ENCODE measurements around the gene MEGF11. TPM values are rescaled to one million over a fixed set of nuclear protein-coding genes. Genes with fewer than 3 reads are reported as not detected.

MEGF11 gene
- total and polyA plus RNA-seq, 8 donors = 0.05 to 0.92 (median 0.14) TPM; not detected in 4

DNA sequence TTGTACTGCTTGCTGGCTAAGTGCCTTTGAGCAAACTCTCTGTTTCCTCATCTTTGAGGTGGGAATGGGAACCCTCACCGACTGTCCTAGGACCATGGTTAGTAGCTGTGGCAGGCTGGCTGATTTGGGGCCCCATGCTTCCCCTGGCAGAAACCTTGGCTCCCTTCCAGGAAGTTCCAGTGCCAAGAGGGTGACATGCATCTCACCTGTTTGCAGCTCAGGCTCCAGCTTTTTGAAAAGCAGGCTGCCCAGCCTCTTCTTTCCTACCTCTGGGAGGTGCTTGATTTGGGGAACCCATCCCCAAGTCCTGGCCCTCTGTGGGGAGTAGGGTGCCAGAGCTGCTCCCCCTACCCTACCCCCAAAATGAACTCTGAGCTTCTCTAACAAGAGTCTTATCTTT lies 333.4 kb downstream of the MEGF11 start:
- Histone ChIP-seq H3K4me1 (peaks cover 3 to 18% (median 15%) of the 10 kb centered on the region in 4 donors), H3K36me3 (peaks cover 0 to 9% (median 7%) of the 10 kb centered on the region in 4 donors), H3K27ac (no peak overlapping the region), H3K4me3 (no peak overlapping the region), H3K9me3 (no peaks in the 10 kb centered on the region), H3K27me3 (no peaks in the 10 kb centered on the region)
- DNase-seq = peak; percentile 40 to 41
- TF ChIP-seq POLR2AphosphoS5 (IDR thresholded peaks at IDR 0.05) (no peak), EP300 (IDR thresholded peaks at IDR 0.05) (no peak)
- TF ChIP-seq, protein P1, sequence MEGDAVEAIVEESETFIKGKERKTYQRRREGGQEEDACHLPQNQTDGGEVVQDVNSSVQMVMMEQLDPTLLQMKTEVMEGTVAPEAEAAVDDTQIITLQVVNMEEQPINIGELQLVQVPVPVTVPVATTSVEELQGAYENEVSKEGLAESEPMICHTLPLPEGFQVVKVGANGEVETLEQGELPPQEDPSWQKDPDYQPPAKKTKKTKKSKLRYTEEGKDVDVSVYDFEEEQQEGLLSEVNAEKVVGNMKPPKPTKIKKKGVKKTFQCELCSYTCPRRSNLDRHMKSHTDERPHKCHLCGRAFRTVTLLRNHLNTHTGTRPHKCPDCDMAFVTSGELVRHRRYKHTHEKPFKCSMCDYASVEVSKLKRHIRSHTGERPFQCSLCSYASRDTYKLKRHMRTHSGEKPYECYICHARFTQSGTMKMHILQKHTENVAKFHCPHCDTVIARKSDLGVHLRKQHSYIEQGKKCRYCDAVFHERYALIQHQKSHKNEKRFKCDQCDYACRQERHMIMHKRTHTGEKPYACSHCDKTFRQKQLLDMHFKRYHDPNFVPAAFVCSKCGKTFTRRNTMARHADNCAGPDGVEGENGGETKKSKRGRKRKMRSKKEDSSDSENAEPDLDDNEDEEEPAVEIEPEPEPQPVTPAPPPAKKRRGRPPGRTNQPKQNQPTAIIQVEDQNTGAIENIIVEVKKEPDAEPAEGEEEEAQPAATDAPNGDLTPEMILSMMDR (IDR thresholded peaks at IDR 0.05) = no peak
- intact Hi-C loops (cut with DNase I; ENCODE audit: low total_unique reads) = no loop called here
- WGBS, 5 donors = 25 to 43% (median 28%) methylated on average over 1 of the region's 1 CpG

DNA sequence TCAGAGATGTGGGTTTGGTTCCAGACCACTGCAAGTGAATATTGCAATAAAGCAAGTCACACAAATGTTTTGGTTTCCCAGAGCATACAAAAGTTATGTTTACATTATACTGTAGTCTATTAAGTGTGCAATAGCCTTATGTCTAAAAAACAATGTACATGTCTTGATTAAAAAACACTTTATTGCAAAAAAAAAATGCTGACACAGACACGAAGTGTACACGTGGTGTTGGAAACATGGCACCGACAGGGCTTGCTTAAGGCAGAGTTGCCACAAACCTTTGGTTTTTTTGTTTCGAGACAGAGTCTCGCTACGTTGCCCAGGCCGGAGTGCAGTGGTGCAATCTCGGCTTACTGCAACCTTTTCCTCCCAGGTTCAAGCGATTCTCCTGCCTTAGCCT lies 334.2 kb downstream of the MEGF11 start:
- H3K36me3 ChIP-seq = peaks cover 0 to 9% (median 7%) of the 10 kb centered on the region in 4 donors
- no peak overlapping the region for H3K27ac ChIP-seq
- no peak for DNase-seq
- 90 to 96% (median 92%) methylated on average over 9 of the region's 9 CpGs for WGBS, 5 donors
- no peaks in the 10 kb centered on the region for H3K27me3 ChIP-seq
- peaks cover 3 to 18% (median 15%) of the 10 kb centered on the region in 4 donors for H3K4me1 ChIP-seq
- intact Hi-C loops (cut with DNase I; ENCODE audit: low total_unique reads) = no loop called here
- TF ChIP-seq POLR2AphosphoS5 (IDR thresholded peaks at IDR 0.05) (no peak), POLR2A (IDR thresholded peaks at IDR 0.05) (no peak), EP300 (IDR thresholded peaks at IDR 0.05) (no peak)
- TF ChIP-seq, protein P1 (IDR thresholded peaks at IDR 0.05) = no peak
- no peaks in the 10 kb centered on the region for H3K9me3 ChIP-seq
- no peak overlapping the region for H3K4me3 ChIP-seq

DNA sequence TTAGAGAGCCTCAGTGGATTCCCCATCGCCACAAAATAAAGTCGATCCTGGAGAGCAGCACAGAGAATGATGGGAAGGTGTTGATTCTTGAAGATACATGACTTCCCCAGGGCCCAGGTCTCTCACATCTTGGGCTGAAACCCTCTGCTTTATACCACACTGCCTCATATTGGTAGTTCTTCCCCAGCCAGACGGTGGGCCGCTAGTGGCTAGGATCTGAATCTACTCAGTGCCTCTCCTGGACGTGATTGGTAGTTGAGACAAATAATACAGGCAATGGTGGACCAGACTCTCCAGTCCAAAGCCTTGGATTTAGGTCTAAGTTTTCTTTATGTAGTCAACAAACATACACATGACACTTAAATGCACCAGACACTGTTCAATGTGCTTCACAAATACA lies 334.6 kb downstream of the MEGF11 start:
- no peak overlapping the region for H3K27ac ChIP-seq
- H3K4me3 ChIP-seq = no peak overlapping the region
- H3K9me3 ChIP-seq = no peaks in the 10 kb centered on the region
- no peak for TF ChIP-seq EP300 (IDR thresholded peaks at IDR 0.05)
- no peak for TF ChIP-seq POLR2AphosphoS5 (IDR thresholded peaks at IDR 0.05)
- TF ChIP-seq, protein P1 (IDR thresholded peaks at IDR 0.05) = no peak
- no peak for TF ChIP-seq POLR2A (IDR thresholded peaks at IDR 0.05)
- DNase-seq = no peak
- intact Hi-C loops (cut with DNase I; ENCODE audit: low total_unique reads) = no loop called here
- 93 to 97% (median 94%) methylated on average over 5 of the region's 5 CpGs for WGBS, 5 donors
- H3K36me3 ChIP-seq = peaks cover 0 to 9% (median 7%) of the 10 kb centered on the region in 4 donors
- H3K27me3 ChIP-seq = no peaks in the 10 kb centered on the region
- peaks cover 3 to 18% (median 15%) of the 10 kb centered on the region in 4 donors for H3K4me1 ChIP-seq

DNA sequence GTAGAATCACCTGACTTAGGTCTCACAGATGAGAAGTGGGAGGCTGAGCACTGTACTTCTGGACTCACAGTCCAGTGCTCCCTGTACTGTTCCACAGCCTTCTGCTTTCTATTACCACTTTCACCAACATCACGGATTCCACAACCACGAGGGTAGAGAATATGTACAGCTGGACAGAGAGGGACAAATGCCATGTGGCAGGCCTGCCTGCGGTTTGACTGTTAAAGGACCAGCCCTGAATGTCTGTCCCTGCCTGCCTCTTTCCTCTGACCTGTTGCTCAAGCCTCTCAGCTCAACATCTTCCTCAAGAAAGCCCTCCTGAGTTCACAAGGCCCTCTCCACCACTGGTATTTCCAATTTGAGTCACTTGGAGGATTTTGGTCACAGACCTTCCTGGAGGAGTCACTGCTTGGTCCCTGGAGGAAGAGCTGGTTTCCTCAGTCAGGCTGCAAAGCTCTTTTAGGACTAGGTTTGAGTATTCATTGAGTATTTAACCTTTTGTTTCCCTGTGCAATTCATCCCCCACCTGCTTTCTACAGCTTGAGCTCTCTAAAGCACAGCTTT lies 335.1 kb downstream of the MEGF11 start:
- WGBS, 5 donors = 83 to 90% (median 85%) methylated on average over 3 of the region's 3 CpGs
- H3K9me3 ChIP-seq = no peaks in the 10 kb centered on the region
- peaks cover 3 to 18% (median 15%) of the 10 kb centered on the region in 4 donors for H3K4me1 ChIP-seq
- DNase-seq = no peak
- intact Hi-C loops (cut with DNase I; ENCODE audit: low total_unique reads) = no loop called here
- H3K4me3 ChIP-seq = no peak overlapping the region
- peaks cover 0 to 11% (median 8%) of the 10 kb centered on the region in 4 donors for H3K36me3 ChIP-seq
- H3K27ac ChIP-seq = no peak overlapping the region
- TF ChIP-seq EP300 (IDR thresholded peaks at IDR 0.05) (no peak), POLR2A (IDR thresholded peaks at IDR 0.05) (no peak), POLR2AphosphoS5 (IDR thresholded peaks at IDR 0.05) (no peak)
- TF ChIP-seq, protein P1 (IDR thresholded peaks at IDR 0.05) = no peak
- no peaks in the 10 kb centered on the region for H3K27me3 ChIP-seq
